Activated naive CD8-positive, alpha-beta T cell treated with anti-CD3 and anti-CD28 coated beads, Interleukin-2, amount 10 ng/mL, durations not matched to agents 7 days and 5 days (primary cell): ENCODE results near the gene STX1A. TPM values are rescaled to one million over a fixed set of nuclear protein-coding genes. Genes with fewer than 3 reads are reported as not detected.
"Not testable (repeated sequence)": the region's sequence is repeated elsewhere in the genome, so short reads cannot be mapped to it uniquely, and the experiment has no call there.

Source experiments
- ATAC-seq: fragments of 150-1000 bp; cut with Tn5 transposase; one replicate; pipeline ENCODE4 v1.10.0; 2021; ENCODE audit warnings: low read depth, moderate library complexity
- POLR2A ChIA-PET: fragments of 350-600 bp; sonication (Branson Sonifier 250); formaldehyde crosslinking; loops from one replicate; lab custom pipeline; 2021; ENCODE audit warnings: antibody characterized with exemption; lab: Charles Lee
- DNase-seq: peaks from one replicate; pipeline ENCODE4 v3.0.0; 2021
- H3K27ac Mint-ChIP-seq: one replicate; pipeline ENCODE4 v1.8.0; 2022; ENCODE audit warnings: mild to moderate bottlenecking, mixed read lengths
- H3K27me3 Mint-ChIP-seq: one replicate; pipeline ENCODE4 v1.8.0; 2022; ENCODE audit warnings: mild to moderate bottlenecking, moderate library complexity, mixed read lengths
- H3K36me3 Mint-ChIP-seq: one replicate; pipeline ENCODE4 v1.8.0; 2021; ENCODE audit warnings: mild to moderate bottlenecking, mixed read lengths
- H3K4me1 Mint-ChIP-seq: one replicate; pipeline ENCODE4 v1.8.0; 2021; ENCODE audit warnings: mixed read lengths
- H3K4me3 Mint-ChIP-seq: one replicate; pipeline ENCODE4 v1.8.0; 2022; ENCODE audit warnings: mild to moderate bottlenecking, moderate library complexity, mixed read lengths
- H3K9me3 Mint-ChIP-seq: one replicate; pipeline ENCODE4 v1.8.0; 2021; ENCODE audit warnings: mixed read lengths
- microRNA-seq: library from miRNA; unstranded; fragments of <30 nt; microRNA quantifications from one replicate; pipeline ENCODE4 v1.2.0, GENCODE V29; 2022
- total RNA-seq, 2 experiments: library from RNA; stranded (reverse); gene quantifications; one replicate each; pipeline ENCODE4 v1.2.3, GENCODE V29; 2021

STX1A gene
- total RNA-seq, 2 experiments from 2014 or later, result 8.0 to 9.9 TPM

DNA sequence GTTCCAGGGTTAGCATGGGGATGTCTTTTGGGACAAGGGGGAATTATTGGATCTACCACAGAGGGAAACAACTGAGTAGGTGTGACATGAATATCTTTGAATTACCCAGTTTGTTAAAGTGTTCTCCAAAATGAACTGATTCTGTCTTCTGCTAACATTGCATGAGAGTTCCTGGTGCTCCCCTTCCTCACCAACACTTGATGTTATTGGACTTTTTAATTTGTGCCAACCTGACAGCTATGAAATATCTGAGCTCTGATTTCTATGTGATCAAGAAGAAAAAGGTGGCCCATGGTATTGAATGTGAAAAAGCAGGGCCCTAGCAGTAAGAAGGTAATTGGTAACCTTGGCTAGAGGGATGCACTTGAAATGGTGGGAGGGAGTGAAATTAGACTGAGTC is 56.4 kb downstream of the STX1A start:
- Mint-ChIP-seq H3K27ac (no peak overlapping the region), H3K9me3 (peaks cover 5% of the 10 kb centered on the region), H3K4me3 (no peak overlapping the region), H3K36me3 (no peaks in the 10 kb centered on the region), H3K4me1 (peaks cover 5% of the 10 kb centered on the region), H3K27me3 (peaks cover 45% of the 10 kb centered on the region)
- no peak for DNase-seq
- POLR2A ChIA-PET, result no interaction called here
- ATAC-seq, result no peak

DNA sequence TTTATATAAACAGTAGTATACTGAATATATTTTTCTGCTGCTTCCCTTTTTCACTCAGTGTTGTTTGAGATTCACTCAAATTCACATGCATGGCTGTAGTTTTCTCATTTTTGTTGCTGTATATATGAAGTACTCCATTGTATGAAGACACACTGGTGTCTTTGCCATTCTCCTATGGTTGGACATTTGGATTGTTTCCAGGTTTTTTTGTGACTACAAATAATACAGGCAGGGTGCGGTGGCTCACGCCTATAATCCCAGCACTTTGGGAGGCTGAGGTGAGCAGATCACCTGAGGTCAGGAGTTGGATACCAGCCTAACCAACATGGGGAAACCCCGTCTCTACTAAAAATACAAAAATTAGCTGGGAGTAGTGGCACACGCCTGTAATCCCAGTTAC is 58.9 kb downstream of the STX1A start:
- H3K4me3 Mint-ChIP-seq, DNase-seq, H3K4me1 Mint-ChIP-seq, ATAC-seq, POLR2A ChIA-PET, H3K36me3 Mint-ChIP-seq, H3K9me3 Mint-ChIP-seq, H3K27ac Mint-ChIP-seq: not testable (repeated sequence)
- peaks cover 31% of the 10 kb centered on the region for H3K27me3 Mint-ChIP-seq

DNA sequence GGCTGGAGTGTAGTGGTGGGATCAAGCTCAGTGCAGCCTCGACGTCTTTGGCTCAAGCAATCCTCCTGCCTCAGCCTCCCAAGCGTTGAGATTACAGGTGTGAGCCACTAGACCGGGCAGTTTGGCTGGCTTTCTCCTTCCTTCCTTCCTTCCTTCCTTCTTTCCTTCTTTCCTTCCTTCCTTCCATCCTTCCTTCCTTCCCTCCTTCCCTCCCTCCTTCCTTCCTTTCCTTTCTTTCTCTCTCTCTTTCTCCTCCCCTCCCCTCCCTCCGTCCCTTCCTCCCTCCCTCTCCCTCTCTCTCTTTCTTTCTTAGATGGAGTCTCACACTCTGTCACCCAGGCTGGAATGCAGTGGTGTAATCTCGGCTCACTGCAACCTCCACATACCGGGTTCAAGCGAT is 59.5 kb downstream of the STX1A start:
- Mint-ChIP-seq H3K9me3 (peaks cover 5% of the 10 kb centered on the region), H3K4me3 (no peak overlapping the region), H3K27ac (no peak overlapping the region), H3K4me1 (peaks cover 2% of the 10 kb centered on the region), H3K27me3 (peaks cover 27% of the 10 kb centered on the region), H3K36me3 (no peaks in the 10 kb centered on the region)
- ATAC-seq (no peak), DNase-seq (no peak)
- POLR2A ChIA-PET, result no interaction called here

DNA sequence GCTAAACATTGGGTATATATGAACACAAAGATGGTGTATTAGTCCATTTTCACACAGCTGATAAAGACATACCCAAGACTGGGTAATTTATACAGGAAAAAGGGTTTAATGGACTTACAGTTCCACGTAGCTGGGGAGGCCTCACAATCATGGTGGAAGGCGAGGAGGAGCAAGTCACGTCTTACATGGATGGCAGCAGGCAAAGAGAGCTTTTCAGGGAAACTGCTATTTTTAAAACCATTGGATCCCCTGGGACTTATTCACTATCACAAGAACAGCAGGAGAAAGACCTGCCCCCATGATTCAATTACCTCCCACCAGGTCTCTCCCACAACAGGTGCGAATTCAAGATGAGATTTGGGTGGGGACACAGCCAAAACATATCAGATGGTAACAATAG is 64.2 kb downstream of the STX1A start:
- POLR2A ChIA-PET, H3K9me3 Mint-ChIP-seq, H3K4me3 Mint-ChIP-seq, H3K4me1 Mint-ChIP-seq, H3K36me3 Mint-ChIP-seq, ATAC-seq, H3K27ac Mint-ChIP-seq, DNase-seq: not testable (repeated sequence)
- peaks cover 23% of the 10 kb centered on the region for H3K27me3 Mint-ChIP-seq

DNA sequence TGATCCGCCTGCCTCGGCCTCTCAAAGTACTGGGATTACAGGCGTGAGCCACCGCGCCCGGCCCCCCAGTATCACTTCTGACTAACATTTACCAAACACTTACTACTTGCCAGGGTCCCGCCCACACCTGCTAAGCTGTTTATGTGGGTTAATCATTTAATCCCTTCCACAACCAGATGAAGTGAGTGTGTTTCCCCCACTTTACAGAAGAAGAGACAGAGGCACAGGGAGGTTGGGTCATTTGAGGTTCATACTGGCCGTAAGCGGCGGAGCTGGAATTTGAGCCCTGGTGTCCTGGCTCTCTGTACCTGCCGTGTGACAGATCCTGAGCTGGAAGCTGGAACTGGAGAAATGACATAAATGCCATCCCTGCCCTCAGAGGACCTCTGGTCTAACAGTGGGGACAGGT is 66.9 kb downstream of the STX1A start:
- no peak for DNase-seq
- Mint-ChIP-seq H3K4me1 (peaks cover 9% of the 10 kb centered on the region), H3K27me3 (peaks cover 42% of the 10 kb centered on the region), H3K36me3 (no peaks in the 10 kb centered on the region), H3K27ac (no peak overlapping the region), H3K9me3 (no peaks in the 10 kb centered on the region), H3K4me3 (no peak overlapping the region)
- POLR2A ChIA-PET, result no interaction called here
- no peak for ATAC-seq

DNA sequence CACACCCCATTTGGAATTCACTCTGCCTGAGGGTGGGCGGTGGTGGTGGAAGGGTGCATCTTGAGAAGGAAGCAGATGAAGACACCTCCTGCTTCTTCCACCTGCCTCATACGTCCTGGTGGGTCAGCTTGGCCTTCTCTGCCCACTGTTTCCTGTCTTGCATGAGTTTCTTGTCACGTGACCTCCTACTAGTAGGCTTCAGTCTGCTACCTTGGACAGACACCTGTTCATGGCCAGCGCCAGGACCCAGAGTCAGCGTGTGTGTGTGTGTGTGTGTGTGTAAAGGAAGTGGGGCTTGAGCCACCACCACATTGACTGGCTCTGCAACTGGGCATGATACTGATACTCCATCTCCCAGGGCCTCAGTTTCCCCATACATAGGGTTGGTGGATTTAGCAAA is 68.9 kb downstream of the STX1A start:
- Mint-ChIP-seq H3K27ac (no peak overlapping the region), H3K9me3 (no peaks in the 10 kb centered on the region), H3K27me3 (peaks cover 62% of the 10 kb centered on the region)

DNA sequence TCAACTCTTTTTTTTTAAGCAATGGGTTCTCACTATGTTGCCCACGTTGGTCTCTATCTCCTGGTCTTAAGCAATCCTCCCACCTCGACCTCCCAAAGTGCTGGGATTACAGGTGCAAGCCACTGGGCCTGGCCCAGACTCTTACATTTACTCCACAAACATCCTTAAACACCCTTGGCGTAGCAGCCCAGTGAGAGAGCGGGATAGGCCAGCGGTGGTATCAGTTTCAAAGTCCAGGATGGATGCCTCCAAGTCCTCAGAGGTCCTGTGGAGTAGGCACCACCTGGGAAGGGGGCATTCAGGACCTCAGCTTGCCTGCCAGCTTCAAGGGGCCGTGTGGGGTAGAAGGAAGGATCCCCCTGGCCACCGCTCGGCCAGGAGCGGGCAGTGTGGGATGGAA is 69.9 kb downstream of the STX1A start:
- no peak overlapping the region for H3K4me3 Mint-ChIP-seq
- H3K27ac Mint-ChIP-seq, result no peak overlapping the region
- POLR2A ChIA-PET, result no interaction called here
- no peaks in the 10 kb centered on the region for H3K36me3 Mint-ChIP-seq
- H3K4me1 Mint-ChIP-seq, result peaks cover 9% of the 10 kb centered on the region
- peaks cover 70% of the 10 kb centered on the region for H3K27me3 Mint-ChIP-seq
- ATAC-seq (no peak), DNase-seq (no peak)
- H3K9me3 Mint-ChIP-seq, result no peaks in the 10 kb centered on the region

More for the DNA sequence above, 68.9 kb downstream of the STX1A start:
- POLR2A ChIA-PET, result no interaction called here
- peaks cover 9% of the 10 kb centered on the region for H3K4me1 Mint-ChIP-seq
- no peaks in the 10 kb centered on the region for H3K36me3 Mint-ChIP-seq
- no peak overlapping the region for H3K4me3 Mint-ChIP-seq
- no peak for ATAC-seq
- no peak for DNase-seq

Small RNAs within 50 kb of the gene (microRNA-seq; reads per million reads assigned to microRNA genes)
- gene MIR4284, result not detected

Other genes with a start within 250 kb of the STX1A start
- gene BAZ1B, start 197.4 kb downstream of the STX1A start, total RNA-seq, result 10 to 100 TPM; 90.5 to 93.0 TPM
- gene BCL7B, start 162.0 kb downstream of the STX1A start, total RNA-seq, result 10 to 100 TPM; 64.1 to 71.9 TPM
- 10 to 100 TPM; 21.3 to 25.0 TPM for gene TBL2, start 141.1 kb downstream of the STX1A start, total RNA-seq
- gene MLXIPL, start 95.1 kb downstream of the STX1A start, total RNA-seq, result not detected
- under 1 TPM; 0.45 to 0.86 TPM for gene VPS37D, start 51.8 kb downstream of the STX1A start, total RNA-seq
- gene DNAJC30, start 36.2 kb downstream of the STX1A start, total RNA-seq, result 10 to 100 TPM; 10.0 to 10.7 TPM
- gene BUD23, start 36.1 kb downstream of the STX1A start, total RNA-seq, result 10 to 100 TPM; 58.7 to 64.1 TPM
- gene ABHD11, start 19.1 kb upstream of the STX1A start, total RNA-seq, result 10 to 100 TPM; 23.4 to 24.7 TPM
- gene CLDN3, start 50.6 kb upstream of the STX1A start, total RNA-seq, result not detected
- gene CLDN4, start 111.3 kb upstream of the STX1A start, total RNA-seq, result under 1 TPM; 0.17 to 0.25 TPM
- gene METTL27, start 122.8 kb upstream of the STX1A start, total RNA-seq, result under 1 TPM; 0.69 to 0.74 TPM
- gene TMEM270, start 141.5 kb upstream of the STX1A start, total RNA-seq, result not detected